ENCODE measurements around the gene POLK.

GRCh38 chr5:75566710-75567309 lies 55.1 kb downstream of the POLK start:
- no peak for TF ChIP-seq CTCF (IDR thresholded peaks at IDR 0.05; ENCODE audit: low read depth, low read length, missing input control)
- TF ChIP-seq YY1 (IDR thresholded peaks at IDR 0.05) = no peak
- TF ChIP-seq RAD21 (IDR thresholded peaks at IDR 0.05) = peak in 1 of 2 donors; percentile 9
- TF ChIP-seq TAF1 (conservative IDR thresholded peaks at IDR 0.05) = no peak
